H1 (cell line): Measurements from ENCODE around the gene MTFMT. TPM values are rescaled to one million over a fixed set of nuclear protein-coding genes. Genes with fewer than 3 reads are reported as not detected.

Experiments used
- CTCF ChIA-PET: fragments of 300-600 bp; sonication (Branson Sonifier 250); formaldehyde crosslinking; loops from one replicate; lab custom pipeline; 2021; ENCODE audit not compliant: partially characterized antibody; lab: Charles Lee
- POLR2A ChIA-PET: fragments of 300-600 bp; sonication (Branson Sonifier 250); formaldehyde crosslinking; loops from one replicate; lab custom pipeline; 2021; ENCODE audit warnings: inconsistent platforms; ENCODE audit not compliant: partially characterized antibody; lab: Charles Lee
- DNase-seq, 2 experiments: peaks; one replicate each; pipeline versions ENCODE4 v3.0.0 to v3.0.0-alpha.2; 2010 to 2022; ENCODE audit warnings: low spot score in 2 of 2, low read depth in 1 of 2, mixed read lengths in 1 of 2
- FAIRE-seq: peaks from 2 replicates; lab custom pipeline; 2011; peaks lifted over from hg19 to GRCh38; lab: Jason Lieb, UNC
- H2AFZ ChIP-seq: 2 replicates; pipeline ENCODE4 v1.8.1; 2012; ENCODE audit warnings: low read length, inconsistent platforms
- H2AK5ac ChIP-seq: 2 replicates; pipeline ENCODE4 v1.6.1; 2013; ENCODE audit warnings: low read depth, low read length
- H2BK120ac ChIP-seq: replicated peaks from 2 replicates; pipeline ENCODE3; 2013; ENCODE audit warnings: low read depth, low read length, inconsistent platforms
- H2BK12ac ChIP-seq: 2 replicates; pipeline ENCODE4 v1.6.1; 2013; ENCODE audit warnings: low read depth, low read length
- H2BK15ac ChIP-seq: 2 replicates; pipeline ENCODE4 v1.6.1; 2013; ENCODE audit warnings: low read length
- H2BK20ac ChIP-seq: 2 replicates; pipeline ENCODE4 v1.6.1; 2013; ENCODE audit warnings: low read length
- H2BK5ac ChIP-seq: 2 replicates; pipeline ENCODE4 v1.6.1; 2013; ENCODE audit warnings: low read depth, low read length
- H3K14ac ChIP-seq: 2 replicates; pipeline ENCODE4 v1.6.1; 2013; ENCODE audit warnings: inconsistent platforms; ENCODE audit not compliant: insufficient read length
- H3K18ac ChIP-seq: 2 replicates; pipeline ENCODE4 v1.6.1; 2013; ENCODE audit warnings: low read length; ENCODE audit errors: extremely low read depth
- H3K23ac ChIP-seq: 2 replicates; pipeline ENCODE4 v1.6.1; 2013; ENCODE audit warnings: inconsistent platforms; ENCODE audit not compliant: insufficient read length
- H3K23me2 ChIP-seq: 2 replicates; pipeline ENCODE4 v1.6.1; 2013; ENCODE audit warnings: low read depth, low read length
- H3K27ac ChIP-seq: 2 replicates; pipeline ENCODE4 v1.6.1; 2011; ENCODE audit warnings: low read depth, low read length, inconsistent platforms
- H3K27me3 ChIP-seq, 4 experiments: replicated peaks in 1 of 4; 1 replicate in 1 of 4; 2 replicates in 3 of 4; pipeline versions ENCODE4 v1.6.1 to v1.8.1; 2011 to 2013; ENCODE audit warnings: low read length in 3 of 4, mild to moderate bottlenecking in 3 of 4, inconsistent platforms in 2 of 4, mixed read lengths in 2 of 4, moderate library complexity in 1 of 4; ENCODE audit not compliant: control insufficient read depth in 3 of 4, insufficient read depth in 3 of 4; ENCODE audit errors: extremely low read depth in 1 of 4
- H3K36me3 ChIP-seq, 4 experiments: 2 replicates each; pipeline versions ENCODE4 v1.6.1 to v1.8.1; 2011 to 2013; ENCODE audit warnings: mild to moderate bottlenecking in 4 of 4, low read length in 3 of 4, moderate library complexity in 2 of 4, control low read depth in 1 of 4, inconsistent platforms in 1 of 4; ENCODE audit not compliant: insufficient read depth in 4 of 4, control insufficient read depth in 2 of 4
- H3K4ac ChIP-seq: replicated peaks from 2 replicates; pipeline ENCODE3; 2013; ENCODE audit warnings: low read length, low read depth, mixed read lengths, inconsistent platforms; ENCODE audit not compliant: insufficient read length
- H3K4me1 ChIP-seq, 4 experiments: replicated peaks in 1 of 4; 1 replicate in 1 of 4; 2 replicates in 3 of 4; pipeline versions ENCODE4 v1.6.1 to v1.8.1; 2011 to 2013; ENCODE audit warnings: low read length in 3 of 4, inconsistent platforms in 2 of 4, mixed read lengths in 1 of 4; ENCODE audit not compliant: insufficient read depth in 4 of 4, control insufficient read depth in 3 of 4
- H3K4me2 ChIP-seq, 2 experiments: 2 replicates each; pipeline versions ENCODE4 v1.6.1 to v1.8.1; 2011 to 2013; ENCODE audit warnings: low read depth in 2 of 2, low read length in 2 of 2, control low read depth in 1 of 2, inconsistent platforms in 1 of 2, mild to moderate bottlenecking in 1 of 2; ENCODE audit not compliant: insufficient read depth in 1 of 2
- H3K4me3 ChIP-seq, 4 experiments: fragments of 200-600, 300-600 bp in 1 of 4; sonication (generic), shearing (Covaris generic), sonication (Bioruptor Twin) in 1 of 4; 2 replicates each; pipeline versions ENCODE4 v1.5.1 to v1.8.1; 2011 to 2016; ENCODE audit warnings: low read length in 4 of 4, low read depth in 3 of 4, control low read depth in 2 of 4, inconsistent platforms in 2 of 4, mild to moderate bottlenecking in 2 of 4, mixed read lengths in 1 of 4, moderate library complexity in 1 of 4; ENCODE audit not compliant: insufficient read depth in 2 of 4; ENCODE audit errors: extremely low read depth in 1 of 4
- H3K56ac ChIP-seq: replicated peaks from 2 replicates; pipeline ENCODE3; 2013; ENCODE audit warnings: low read depth, mild to moderate bottlenecking, mixed read lengths, low read length, inconsistent platforms; ENCODE audit not compliant: insufficient read length
- H3K79me1 ChIP-seq: 2 replicates; pipeline ENCODE4 v1.6.1; 2013; ENCODE audit warnings: low read depth, low read length, control low read depth
- H3K79me2 ChIP-seq, 2 experiments: 2 replicates each; pipeline versions ENCODE4 v1.6.1 to v1.8.1; 2012 to 2013; ENCODE audit warnings: low read length in 2 of 2, mild to moderate bottlenecking in 2 of 2, inconsistent platforms in 1 of 2; ENCODE audit not compliant: insufficient read depth in 2 of 2, control insufficient read depth in 1 of 2
- H3K9ac ChIP-seq, 4 experiments: replicated peaks in 1 of 4; 1 replicate in 1 of 4; 2 replicates in 3 of 4; pipeline versions ENCODE4 v1.6.1 to v1.8.1; 2011 to 2013; ENCODE audit warnings: low read depth in 3 of 4, low read length in 3 of 4, control low read depth in 2 of 4, mild to moderate bottlenecking in 2 of 4, moderate library complexity in 2 of 4, inconsistent platforms in 1 of 4; ENCODE audit errors: extremely low read depth in 1 of 4
- H3K9me3 ChIP-seq, 2 experiments: 2 replicates each; pipeline versions ENCODE4 v1.6.1 to v1.8.1; 2012 to 2013; ENCODE audit warnings: mild to moderate bottlenecking in 2 of 2, moderate library complexity in 2 of 2, control low read depth in 1 of 2, inconsistent platforms in 1 of 2, low read depth in 1 of 2, low read length in 1 of 2, mixed read lengths in 1 of 2; ENCODE audit not compliant: insufficient read depth in 2 of 2
- H4K20me1 ChIP-seq, 2 experiments: replicated peaks in 1 of 2; 2 replicates each; pipeline versions ENCODE3 to v1.8.1; 2011 to 2013; ENCODE audit warnings: inconsistent platforms in 2 of 2, low read length in 2 of 2, mild to moderate bottlenecking in 1 of 2; ENCODE audit not compliant: insufficient read depth in 2 of 2, control insufficient read depth in 1 of 2
- H4K5ac ChIP-seq: 2 replicates; pipeline ENCODE4 v1.6.1; 2013; ENCODE audit warnings: low read length, low read depth, mixed read lengths, inconsistent platforms; ENCODE audit not compliant: insufficient read length
- H4K8ac ChIP-seq: 2 replicates; pipeline ENCODE4 v1.8.0; 2013; ENCODE audit warnings: mild to moderate bottlenecking, moderate library complexity, low read length, inconsistent platforms; ENCODE audit not compliant: insufficient read depth; ENCODE audit errors: extremely low read depth
- H4K91ac ChIP-seq: replicated peaks from 2 replicates; pipeline ENCODE3; 2013; ENCODE audit warnings: low read length, mixed read lengths, inconsistent platforms; ENCODE audit not compliant: insufficient read length
- MAFK ChIP-seq: IDR thresholded peaks from 2 replicates; pipeline ENCODE4 v1.6.1; 2012; ENCODE audit warnings: low read depth, mild to moderate bottlenecking, improper control_type of control experiment, low read length
- PHF8 ChIP-seq: fragments of 200-600 bp; sonication (generic); conservative IDR thresholded peaks from 2 replicates; pipeline ENCODE4 v1.7.1; 2012; ENCODE audit warnings: low read depth, mild to moderate bottlenecking, inconsistent platforms, low read length, moderate library complexity
- RFX5 ChIP-seq: IDR thresholded peaks from 2 replicates; pipeline ENCODE4 v1.6.1; 2011; ENCODE audit warnings: low read depth, low read length, improper control_type of control experiment, borderline replicate concordance
- SP2 ChIP-seq: IDR thresholded peaks from 2 replicates; pipeline ENCODE4 v1.6.1; 2012; ENCODE audit warnings: mild to moderate bottlenecking, low read length, inconsistent platforms
- WGBS, 2 experiments: shearing (Covaris generic) in 1 of 2; methylation state at CpG; one replicate each; pipeline versions ENCODE4 v1.1.6 to v1.1.7; 2013 to 2015; ENCODE audit warnings: low lambda C conversion rate in 2 of 2, mixed read lengths in 2 of 2, inconsistent platforms in 1 of 2, low coverage in 1 of 2, missing lambda C conversion rate in 1 of 2; ENCODE audit not compliant: insufficient replicate concordance in 2 of 2, insufficient coverage in 1 of 2, insufficient read length in 1 of 2; ENCODE audit errors: extremely low coverage in 1 of 2, missing lambda C conversion rate in 1 of 2; 5-methylcytosine and 5-hydroxymethylcytosine counted together
- polyA plus RNA-seq, 7 experiments: library from polyadenylated mRNA; depleted of rRNA in 3 of 7; stranded (reverse) in 5 of 7; unstranded in 2 of 7; fragments of >200 nt in 5 of 7; fragments of 200-250 nt in 2 of 7; gene quantifications; 1 replicate in 5 of 7; 2 replicates in 1 of 7; 4 replicates in 1 of 7; pipeline versions ENCODE4 v1.2.1 to v1.2.3, GENCODE V29; 2011 to 2013; ENCODE audit warnings: missing spikeins in 2 of 7, mixed read lengths in 2 of 7
- total RNA-seq: library from RNA; stranded (reverse); fragmentation: NEBNext Ultra II Directional; extraction: Animal tissue kit (Norgen Biotek cat#: 25700); gene quantifications from 2 replicates; pipeline ENCODE4 v1.2.1, GENCODE V29; 2021
- TF ChIP-seq, protein P1 (sequence below): IDR thresholded peaks from 2 replicates; pipeline ENCODE4 v1.6.1; 2012; ENCODE audit warnings: inconsistent platforms

MTFMT gene
- total and polyA plus RNA-seq, 2 of the 8 experiments (the other 6 are each of a cell fraction or from before 2014, with no cell fraction given), result 7.7 to 20.8 TPM

DNA sequence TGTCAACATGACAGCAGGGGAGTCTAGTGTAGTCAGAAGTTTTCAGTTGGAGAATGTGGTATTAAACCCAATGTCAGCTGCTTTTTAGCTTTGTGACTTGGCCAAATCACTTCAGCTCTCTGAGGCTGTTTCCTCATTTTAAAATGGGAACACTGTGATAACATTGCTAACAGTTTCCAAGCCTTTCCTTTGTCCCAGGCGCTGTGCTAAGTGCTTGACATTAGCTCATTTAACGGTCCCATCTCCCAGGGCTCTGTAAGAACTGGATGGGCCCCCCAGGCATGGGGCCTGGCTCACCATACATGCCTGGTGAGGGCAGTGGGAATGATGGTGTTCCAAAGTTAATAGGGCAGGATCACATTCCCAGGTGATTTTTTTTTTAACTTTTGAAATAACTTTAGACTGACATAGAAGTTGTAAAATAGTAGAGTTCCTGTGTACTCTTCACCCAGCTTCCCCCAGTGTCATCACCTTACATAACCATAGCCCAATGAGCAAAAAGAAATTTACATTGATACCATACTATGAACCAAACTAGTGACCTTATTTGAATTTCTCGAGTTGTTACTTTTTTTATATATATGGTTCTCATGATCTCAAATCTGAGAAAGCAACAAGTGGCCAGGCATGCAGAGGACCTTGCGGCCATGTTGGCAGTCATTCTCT lies 30.6 kb upstream of the MTFMT start:
- Histone ChIP-seq H3K18ac (no peak overlapping the region), H2AFZ (no peak overlapping the region), H3K79me2 (no peaks in the 10 kb centered on the region), H3K79me1 (no peaks in the 10 kb centered on the region), H3K56ac (no peak overlapping the region), H4K5ac (no peak overlapping the region), H3K4me3 (no peak overlapping the region), H3K23me2 (no peaks in the 10 kb centered on the region), H3K4me2 (no peak overlapping the region), H3K4me1 (no peaks in the 10 kb centered on the region), H3K4ac (no peak overlapping the region), H2BK5ac (no peak overlapping the region), H4K20me1 (no peaks in the 10 kb centered on the region), H2AK5ac (no peak overlapping the region), H3K9me3 (no peaks in the 10 kb centered on the region), H3K27me3 (no peaks in the 10 kb centered on the region; a peak in 1 of 7 replicates), H2BK15ac (no peak overlapping the region), H4K91ac (no peak overlapping the region), H3K23ac (no peak overlapping the region), H3K9ac (no peak overlapping the region), H2BK12ac (no peak overlapping the region), H2BK120ac (no peak overlapping the region), H3K36me3 (no peaks in the 10 kb centered on the region; a peak in 1 of 8 replicates), H4K8ac (no peak overlapping the region), H3K14ac (no peak overlapping the region), H3K27ac (no peak overlapping the region), H2BK20ac (no peak overlapping the region)
- TF ChIP-seq PHF8 (no peak), RFX5 (no peak), SP2 (no peak), MAFK (no peak)
- TF ChIP-seq, protein P1, sequence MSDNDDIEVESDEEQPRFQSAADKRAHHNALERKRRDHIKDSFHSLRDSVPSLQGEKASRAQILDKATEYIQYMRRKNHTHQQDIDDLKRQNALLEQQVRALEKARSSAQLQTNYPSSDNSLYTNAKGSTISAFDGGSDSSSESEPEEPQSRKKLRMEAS, result no peak
- DNase-seq (no peak), FAIRE-seq (no peak)
- 88% methylated on average over 4 of the region's 4 CpGs; no CpG with 5 or more reads in 1 of the 2 experiments for WGBS, 2 experiments
- ChIA-PET POLR2A (no interaction called here), CTCF (interaction anchor here (0.6 to 33.2 kb wide), 11 partner anchors 6 to 1647 kb away, joined by 3 to 1213 read pairs (median 4); partner anchors contain the start of genes KBTBD13, RASL12 and SLC51B)
